Mucosa of gallbladder (tissue), 1 donor: ENCODE measurements around the gene LRP1. TPM values are rescaled to one million over a fixed set of nuclear protein-coding genes. Genes with fewer than 3 reads are reported as not detected.

Experiments used
- DNase-seq: peaks from one replicate; pipeline ENCODE4 v3.0.0-alpha.2; 2020; ENCODE audit warnings: low spot score
- total RNA-seq: library from RNA; stranded (reverse); gene quantifications from one replicate; pipeline ENCODE4 v1.2.1, GENCODE V29; 2021
- donor health status: DM: no; HTN: no; CAD: no.

Gene LRP1
- total RNA-seq, 1 donor from 2014 or later, result 241 TPM

DNA sequence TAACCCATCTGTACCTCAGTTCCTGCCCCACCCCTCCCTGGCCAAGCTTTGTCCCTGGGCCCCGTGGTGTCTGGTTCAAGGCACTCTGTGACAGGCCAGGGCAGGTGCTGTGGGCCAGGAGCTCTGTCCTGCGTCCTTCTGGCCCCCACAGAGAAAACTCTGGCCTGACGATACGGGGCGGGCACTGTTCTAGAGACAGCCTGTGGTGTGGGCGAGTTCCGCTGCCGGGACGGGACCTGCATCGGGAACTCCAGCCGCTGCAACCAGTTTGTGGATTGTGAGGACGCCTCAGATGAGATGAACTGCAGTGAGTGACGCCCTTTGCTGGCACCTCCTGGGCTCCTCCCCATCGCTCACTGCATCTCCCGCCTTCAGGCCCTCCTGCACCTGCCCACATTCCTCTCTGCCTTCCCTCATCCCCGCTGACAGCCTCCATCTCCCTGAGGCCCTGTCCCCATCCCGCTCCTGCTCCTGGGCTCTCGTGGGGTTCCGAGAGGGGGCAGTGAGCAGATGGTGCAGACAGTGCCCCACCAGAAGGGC lies 65.5 kb downstream of the LRP1 start:
- no peak for DNase-seq

DNA sequence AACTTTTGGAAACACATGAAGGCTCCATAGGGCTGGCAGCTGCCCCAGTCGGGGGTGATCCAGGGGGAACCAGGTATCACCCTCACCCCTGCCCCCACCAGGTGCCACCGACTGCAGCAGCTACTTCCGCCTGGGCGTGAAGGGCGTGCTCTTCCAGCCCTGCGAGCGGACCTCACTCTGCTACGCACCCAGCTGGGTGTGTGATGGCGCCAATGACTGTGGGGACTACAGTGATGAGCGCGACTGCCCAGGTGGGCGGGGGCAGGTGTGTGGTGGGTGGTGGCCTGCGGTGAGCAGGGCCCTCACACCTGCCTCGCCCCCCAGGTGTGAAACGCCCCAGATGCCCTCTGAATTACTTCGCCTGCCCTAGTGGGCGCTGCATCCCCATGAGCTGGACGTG lies 66.0 kb downstream of the LRP1 start:
- no peak for DNase-seq

DNA sequence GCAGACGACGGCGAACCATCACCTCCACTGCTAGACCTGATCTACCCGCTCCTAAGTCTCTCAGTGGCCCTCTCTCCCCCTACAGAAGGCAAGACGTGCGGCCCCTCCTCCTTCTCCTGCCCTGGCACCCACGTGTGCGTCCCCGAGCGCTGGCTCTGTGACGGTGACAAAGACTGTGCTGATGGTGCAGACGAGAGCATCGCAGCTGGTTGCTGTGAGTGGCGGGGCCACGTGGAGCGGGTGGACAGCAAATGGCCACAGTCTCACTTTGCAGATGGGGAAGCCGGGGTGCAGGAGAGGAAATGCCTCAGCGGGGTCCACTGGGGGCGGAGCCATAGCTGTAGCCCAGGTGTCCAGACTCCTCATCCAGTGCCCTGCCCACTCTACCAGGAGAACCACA lies 66.9 kb downstream of the LRP1 start:
- DNase-seq, result no peak

DNA sequence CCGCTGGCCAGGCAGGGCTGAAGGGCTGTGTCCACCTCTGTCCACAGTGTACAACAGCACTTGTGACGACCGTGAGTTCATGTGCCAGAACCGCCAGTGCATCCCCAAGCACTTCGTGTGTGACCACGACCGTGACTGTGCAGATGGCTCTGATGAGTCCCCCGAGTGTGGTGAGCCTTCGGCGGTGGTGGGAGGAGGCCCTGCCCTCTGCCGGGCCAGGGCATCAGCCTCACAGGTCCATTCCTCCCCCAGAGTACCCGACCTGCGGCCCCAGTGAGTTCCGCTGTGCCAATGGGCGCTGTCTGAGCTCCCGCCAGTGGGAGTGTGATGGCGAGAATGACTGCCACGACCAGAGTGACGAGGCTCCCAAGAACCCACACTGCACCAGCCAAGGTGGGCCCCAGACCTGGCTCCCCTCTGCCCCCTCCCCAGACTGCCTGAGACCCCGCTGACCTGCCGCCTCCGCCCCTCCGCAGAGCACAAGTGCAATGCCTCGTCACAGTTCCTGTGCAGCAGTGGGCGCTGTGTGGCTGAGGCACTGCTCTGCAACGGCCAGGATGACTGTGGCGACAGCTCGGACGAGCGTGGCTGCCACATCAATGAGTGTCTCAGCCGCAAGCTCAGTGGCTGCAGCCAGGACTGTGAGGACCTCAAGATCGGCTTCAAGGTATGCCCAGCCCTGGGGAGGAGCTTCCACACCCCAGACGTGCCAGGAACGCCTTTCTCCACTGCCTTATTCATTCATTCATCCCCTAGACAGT lies 67.5 kb downstream of the LRP1 start:
- DNase-seq, result no peak

DNA sequence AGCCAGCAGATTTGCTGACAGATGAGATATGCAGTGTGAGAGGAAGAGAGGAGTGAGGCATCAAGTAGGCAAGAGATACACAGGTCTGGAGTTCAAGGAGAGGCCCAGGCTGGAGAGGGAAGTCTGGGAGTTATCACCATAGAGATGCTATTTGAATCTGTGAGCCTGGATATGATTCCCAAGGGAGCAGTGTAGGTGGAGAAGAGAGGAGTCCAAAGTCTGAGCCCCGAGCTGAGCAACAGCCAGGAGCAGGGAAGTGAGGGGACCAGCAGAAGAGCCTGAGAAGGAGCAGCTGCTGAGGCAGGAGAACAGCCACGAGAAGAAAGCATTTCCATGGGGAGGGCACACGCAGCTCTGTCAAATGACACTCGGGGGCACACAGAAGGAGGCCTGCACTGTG lies 68.2 kb downstream of the LRP1 start:
- DNase-seq, result no peak

DNA sequence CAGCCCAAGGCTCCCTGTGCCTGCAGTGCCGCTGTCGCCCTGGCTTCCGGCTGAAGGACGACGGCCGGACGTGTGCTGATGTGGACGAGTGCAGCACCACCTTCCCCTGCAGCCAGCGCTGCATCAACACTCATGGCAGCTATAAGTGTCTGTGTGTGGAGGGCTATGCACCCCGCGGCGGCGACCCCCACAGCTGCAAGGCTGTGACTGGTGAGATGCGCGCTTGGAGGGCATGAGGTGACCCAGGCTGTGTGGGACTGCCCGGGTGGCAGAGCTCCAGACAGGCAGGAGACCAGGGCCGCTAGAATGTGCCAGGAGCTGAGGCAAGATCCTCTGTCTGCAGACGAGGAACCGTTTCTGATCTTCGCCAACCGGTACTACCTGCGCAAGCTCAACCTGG lies 68.7 kb downstream of the LRP1 start:
- no peak for DNase-seq

DNA sequence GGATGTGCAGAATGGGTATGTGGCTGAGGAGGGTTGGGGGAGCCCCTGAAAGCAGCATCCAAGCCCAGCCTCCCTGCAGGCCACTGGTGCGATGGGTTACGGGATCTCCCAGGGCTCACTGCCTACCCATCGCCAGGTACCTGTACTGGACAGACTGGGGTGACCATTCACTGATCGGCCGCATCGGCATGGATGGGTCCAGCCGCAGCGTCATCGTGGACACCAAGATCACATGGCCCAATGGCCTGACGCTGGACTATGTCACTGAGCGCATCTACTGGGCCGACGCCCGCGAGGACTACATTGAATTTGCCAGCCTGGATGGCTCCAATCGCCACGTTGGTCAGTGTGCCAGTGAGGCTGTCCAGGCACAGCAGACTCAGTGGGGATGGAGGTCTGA lies 70.0 kb downstream of the LRP1 start:
- no peak for DNase-seq

DNA sequence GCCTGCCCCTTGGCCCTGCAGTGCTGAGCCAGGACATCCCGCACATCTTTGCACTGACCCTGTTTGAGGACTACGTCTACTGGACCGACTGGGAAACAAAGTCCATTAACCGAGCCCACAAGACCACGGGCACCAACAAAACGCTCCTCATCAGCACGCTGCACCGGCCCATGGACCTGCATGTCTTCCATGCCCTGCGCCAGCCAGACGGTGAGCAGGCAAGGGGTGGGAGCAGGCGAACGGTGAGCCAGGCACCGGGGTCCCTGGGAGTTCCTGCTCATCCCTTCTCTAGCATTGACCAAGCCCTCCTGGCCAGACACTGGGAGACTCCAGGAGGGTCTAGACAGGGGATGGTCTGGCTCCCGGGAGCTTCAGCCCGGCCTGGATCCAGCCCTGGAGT lies 70.9 kb downstream of the LRP1 start:
- DNase-seq, result no peak

DNA sequence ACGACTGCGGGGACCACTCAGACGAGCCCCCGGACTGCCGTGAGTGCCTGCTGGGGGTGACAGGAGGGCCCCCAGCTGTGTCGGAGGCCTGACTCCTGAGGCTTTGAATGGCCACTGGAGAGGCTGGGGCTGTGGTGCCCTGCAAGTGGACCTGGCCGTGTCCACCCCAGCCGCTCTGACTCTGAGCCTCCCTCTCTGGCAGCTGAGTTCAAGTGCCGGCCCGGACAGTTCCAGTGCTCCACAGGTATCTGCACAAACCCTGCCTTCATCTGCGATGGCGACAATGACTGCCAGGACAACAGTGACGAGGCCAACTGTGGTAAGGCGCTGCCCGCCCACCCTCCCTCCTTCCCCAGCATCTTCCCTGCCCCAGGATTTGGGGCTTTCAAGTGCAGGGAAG lies 72.2 kb downstream of the LRP1 start:
- DNase-seq, result no peak

DNA sequence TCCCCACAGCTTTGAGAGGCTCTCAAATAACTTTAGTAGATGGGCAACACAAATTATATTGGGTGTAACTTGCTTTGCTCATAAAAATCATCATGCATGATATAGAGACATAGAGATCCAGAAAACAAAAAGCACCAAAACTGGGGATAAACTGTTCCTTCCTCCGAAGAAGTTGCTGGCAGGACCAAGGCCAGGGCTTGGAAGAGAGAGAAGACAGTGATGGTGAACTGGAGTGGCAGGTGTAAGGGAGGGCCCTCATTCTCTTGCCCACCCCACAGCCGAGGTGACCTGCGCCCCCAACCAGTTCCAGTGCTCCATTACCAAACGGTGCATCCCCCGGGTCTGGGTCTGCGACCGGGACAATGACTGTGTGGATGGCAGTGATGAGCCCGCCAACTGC lies 72.9 kb downstream of the LRP1 start:
- no peak for DNase-seq

DNA sequence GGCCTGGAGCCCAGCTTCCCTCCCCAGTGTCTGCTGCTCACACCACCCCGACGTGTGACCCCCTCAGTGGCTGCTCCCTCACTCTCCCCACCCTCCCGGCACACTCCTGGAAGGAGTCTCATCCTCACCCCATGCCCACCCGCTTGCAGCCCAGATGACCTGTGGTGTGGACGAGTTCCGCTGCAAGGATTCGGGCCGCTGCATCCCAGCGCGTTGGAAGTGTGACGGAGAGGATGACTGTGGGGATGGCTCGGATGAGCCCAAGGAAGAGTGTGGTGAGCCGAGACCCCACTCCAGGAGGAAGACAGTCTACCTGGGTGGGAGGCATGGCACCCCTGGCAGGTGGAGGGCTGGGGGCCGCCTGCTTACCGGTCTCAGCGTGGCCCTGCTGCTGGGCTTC lies 73.3 kb downstream of the LRP1 start:
- DNase-seq, result no peak

DNA sequence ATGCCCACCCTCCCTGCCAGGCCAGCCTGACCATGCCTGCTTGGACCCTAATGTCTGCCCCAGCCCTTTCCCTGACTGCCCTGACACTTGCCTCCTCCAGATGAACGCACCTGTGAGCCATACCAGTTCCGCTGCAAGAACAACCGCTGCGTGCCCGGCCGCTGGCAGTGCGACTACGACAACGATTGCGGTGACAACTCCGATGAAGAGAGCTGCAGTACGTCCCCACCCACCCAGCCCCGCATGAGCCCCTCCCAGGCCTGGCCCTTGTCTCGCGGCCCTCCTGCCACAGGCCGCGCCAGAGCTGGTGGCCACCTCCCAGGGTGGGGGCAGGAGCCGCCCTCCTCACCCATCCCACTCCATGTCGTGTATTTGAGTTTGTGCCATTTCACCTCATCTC lies 74.0 kb downstream of the LRP1 start:
- no peak for DNase-seq

DNA sequence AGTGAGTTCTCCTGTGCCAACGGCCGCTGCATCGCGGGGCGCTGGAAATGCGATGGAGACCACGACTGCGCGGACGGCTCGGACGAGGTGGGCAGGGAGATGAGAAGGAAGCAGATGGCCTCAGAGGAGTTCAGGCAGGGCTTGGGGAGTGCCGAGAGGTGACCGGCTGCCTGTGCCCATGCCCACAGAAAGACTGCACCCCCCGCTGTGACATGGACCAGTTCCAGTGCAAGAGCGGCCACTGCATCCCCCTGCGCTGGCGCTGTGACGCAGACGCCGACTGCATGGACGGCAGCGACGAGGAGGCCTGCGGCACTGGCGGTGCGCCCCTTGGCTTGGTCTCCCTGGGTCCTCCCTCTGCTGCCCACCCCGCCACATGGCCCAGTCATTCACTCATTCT lies 74.9 kb downstream of the LRP1 start:
- no peak for DNase-seq

DNA sequence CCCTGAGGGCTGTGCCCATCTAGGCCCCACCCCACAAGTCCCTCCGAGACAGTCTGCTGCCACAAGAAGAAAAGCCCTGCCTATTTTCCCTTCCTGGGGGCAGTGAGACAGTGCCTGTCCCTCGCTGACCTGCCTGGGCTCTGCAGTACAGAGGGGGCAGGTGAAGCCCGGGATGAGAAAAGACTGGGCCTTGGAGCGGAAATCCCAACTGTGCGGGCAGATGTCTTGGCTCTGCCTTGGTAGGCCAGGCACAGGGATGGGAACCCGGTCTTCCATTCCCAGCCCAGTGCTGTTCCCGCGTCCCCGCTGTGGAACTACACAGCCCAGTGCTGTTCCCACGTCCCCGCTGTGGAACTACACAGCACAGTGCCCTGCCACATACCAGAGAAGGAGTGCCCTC lies 75.5 kb downstream of the LRP1 start:
- no peak for DNase-seq

DNA sequence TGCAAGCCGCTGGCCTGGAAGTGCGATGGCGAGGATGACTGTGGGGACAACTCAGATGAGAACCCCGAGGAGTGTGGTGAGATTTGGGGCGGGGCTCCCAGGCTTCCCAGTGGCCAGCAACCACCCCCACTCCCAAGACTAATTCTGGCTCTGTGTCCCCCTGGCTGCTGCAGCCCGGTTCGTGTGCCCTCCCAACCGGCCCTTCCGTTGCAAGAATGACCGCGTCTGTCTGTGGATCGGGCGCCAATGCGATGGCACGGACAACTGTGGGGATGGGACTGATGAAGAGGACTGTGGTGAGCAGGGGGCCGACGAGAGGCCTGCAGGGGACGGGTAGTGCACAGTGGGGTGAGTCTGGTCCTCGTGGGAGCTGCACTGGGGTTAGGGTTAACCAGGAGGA lies 76.2 kb downstream of the LRP1 start:
- no peak for DNase-seq

DNA sequence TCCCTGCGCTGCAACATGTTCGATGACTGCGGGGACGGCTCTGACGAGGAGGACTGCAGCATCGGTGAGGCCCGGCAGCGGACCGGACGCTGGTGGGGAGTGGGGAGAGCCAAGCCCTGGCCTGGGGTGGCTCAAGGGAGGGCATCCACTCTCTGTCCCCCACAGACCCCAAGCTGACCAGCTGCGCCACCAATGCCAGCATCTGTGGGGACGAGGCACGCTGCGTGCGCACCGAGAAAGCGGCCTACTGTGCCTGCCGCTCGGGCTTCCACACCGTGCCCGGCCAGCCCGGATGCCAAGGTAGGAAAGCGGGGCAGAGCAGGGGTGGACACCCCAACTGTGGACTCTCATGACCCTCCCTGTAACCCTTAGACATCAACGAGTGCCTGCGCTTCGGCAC lies 76.9 kb downstream of the LRP1 start:
- no peak for DNase-seq

DNA sequence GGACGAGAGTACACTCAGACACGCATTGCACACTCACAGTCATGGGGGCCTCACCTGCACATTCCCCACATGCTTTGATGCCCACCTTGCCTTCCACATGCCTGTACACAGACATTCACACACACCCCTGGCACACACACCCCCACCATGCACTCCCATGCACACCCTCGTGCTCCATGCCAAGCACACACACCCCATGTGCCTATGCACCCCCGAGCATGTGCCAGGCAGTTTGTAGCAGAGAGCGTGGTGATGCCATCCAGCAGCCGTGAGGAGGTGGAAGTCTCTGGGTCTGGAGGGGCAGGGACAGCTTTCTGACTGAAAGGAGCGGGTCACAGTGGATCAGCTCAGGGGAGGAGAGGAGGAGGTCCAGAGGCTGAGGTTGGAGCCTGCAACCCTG lies 77.6 kb downstream of the LRP1 start:
- DNase-seq, result no peak

DNA sequence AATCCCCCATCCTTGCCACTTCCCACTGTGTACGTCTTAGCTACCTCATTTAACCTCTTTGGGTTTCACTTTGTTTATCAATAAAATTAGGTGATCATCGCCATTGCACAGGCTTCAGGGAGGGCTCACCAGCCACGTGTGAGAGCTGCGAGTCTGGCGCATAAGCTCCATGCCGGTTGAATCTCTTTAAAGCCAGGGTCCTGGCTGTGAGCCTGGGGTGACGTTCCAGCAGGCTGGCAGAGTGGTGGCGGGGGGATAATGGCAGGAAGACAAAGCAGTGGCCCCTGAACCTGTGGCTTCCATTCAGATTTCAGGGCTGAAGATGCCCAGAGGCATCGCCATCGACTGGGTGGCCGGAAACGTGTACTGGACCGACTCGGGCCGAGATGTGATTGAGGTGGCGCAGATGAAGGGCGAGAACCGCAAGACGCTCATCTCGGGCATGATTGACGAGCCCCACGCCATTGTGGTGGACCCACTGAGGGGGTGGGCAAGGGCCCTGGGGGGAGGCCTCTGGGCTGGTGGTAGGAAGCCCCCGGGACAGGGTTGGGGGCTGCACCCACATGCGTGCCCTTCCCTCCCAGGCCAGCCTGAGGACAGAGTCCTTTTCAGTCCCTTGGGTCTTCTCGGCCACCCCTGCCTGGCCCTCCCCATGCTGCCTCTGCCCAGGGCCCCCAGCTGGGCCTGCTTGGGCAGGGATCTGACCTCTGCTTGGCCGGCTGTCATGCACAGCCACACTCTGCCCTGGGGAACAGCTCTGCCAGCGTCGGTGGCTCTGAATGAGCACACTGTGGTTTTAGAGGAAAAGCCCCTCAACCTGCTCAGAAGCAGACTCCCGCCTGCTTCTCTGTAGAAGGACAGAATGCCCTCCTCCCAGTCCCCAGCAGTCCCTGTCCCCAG lies 79.7 kb downstream of the LRP1 start:
- no peak for DNase-seq

DNA sequence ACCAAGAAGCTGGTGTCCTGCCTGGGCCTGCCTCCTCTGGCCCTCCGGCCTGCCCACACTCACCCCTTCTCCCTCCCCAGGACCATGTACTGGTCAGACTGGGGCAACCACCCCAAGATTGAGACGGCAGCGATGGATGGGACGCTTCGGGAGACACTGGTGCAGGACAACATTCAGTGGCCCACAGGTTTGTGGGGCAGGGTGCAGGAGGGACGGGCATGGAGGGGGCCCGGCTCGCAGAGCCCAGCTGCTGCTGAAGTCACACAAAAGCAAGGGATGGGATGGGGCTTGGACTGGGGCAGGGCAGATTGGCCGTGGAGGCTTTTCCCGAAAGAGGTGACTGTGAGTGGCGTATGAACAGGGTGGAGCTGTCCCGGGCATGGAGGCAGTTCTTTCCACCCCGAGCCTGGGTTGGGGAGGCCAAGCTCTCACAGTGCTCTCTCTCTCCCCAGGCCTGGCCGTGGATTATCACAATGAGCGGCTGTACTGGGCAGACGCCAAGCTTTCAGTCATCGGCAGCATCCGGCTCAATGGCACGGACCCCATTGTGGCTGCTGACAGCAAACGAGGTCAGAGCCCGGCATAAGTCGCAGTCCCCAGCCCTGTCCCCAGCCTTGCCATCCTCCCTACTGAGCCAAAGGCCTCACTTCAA lies 80.5 kb downstream of the LRP1 start:
- no peak for DNase-seq

DNA sequence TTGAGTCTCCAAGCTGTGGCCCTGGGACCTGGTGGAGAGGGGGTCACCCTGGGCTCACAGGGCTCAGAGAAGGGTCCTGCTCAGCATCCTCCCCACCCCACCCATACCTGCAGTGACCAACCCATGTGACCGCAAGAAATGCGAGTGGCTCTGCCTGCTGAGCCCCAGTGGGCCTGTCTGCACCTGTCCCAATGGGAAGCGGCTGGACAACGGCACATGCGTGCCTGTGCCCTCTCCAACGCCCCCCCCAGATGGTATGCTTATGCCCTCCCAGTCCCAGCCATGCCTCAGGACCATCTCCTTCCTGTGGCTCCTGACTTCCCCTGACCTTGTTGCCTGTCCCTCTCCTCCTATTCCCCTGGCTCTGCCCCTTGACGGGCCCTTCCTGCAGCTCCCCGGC lies 81.6 kb downstream of the LRP1 start:
- no peak for DNase-seq

DNA sequence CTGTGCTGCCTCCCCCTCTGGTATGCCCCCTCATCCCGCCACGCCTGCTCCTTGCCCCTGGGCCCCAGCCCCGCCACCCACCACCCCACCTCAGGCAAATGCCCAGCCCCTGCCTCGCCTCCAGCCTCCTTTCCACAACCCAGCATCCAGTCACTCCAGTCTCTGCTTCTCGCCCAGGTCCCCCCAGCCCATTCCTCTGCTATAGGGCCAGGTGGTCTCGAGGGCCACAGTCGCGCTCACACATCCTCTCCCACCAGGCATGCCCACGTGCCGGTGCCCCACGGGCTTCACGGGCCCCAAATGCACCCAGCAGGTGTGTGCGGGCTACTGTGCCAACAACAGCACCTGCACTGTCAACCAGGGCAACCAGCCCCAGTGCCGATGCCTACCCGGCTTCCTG lies 82.2 kb downstream of the LRP1 start:
- no peak for DNase-seq

DNA sequence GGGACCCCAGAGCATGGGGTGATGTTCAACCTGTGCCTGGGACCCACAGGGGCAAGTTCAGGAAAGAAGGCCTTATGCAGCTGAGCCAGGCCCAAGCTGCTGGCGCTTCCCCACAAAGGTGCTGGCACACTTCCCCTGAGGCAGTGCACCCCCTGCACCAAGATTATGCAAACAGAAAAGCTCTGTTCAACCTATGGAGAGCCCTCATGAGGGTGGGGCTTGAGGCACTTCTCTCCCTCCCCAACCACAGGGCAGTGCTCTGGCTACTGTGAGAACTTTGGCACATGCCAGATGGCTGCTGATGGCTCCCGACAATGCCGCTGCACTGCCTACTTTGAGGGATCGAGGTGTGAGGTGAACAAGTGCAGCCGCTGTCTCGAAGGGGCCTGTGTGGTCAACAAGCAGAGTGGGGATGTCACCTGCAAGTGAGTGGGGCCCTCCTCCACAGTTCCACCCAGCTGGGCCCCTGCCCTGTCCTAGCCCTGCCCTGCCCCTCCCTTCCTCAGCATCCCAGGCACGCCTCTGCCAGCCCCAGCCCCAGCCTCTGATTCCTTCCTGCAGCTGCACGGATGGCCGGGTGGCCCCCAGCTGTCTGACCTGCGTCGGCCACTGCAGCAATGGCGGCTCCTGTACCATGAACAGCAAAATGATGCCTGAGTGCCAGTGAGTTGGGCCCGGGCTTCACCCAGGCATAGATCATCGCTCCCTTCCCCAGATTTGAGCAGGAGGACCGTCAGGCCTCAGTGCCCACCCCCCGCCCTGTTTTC lies 82.8 kb downstream of the LRP1 start:
- no peak for DNase-seq
